Caco-2 (cell line): ENCODE measurements around the gene ITPR1. TPM values are rescaled to one million over a fixed set of nuclear protein-coding genes. Genes with fewer than 3 reads are reported as not detected.

Experiments
- BruUV-seq: library from RNA; stranded (reverse); fragments of 400-500 nt; replicated peaks from 2 replicates; lab custom pipeline; 2021; lab: Mats Ljungman, UMichigan
- CTCF ChIA-PET: fragments of 300-600 bp; sonication (Branson Sonifier 250); formaldehyde crosslinking; loops from one replicate; lab custom pipeline; 2022; ENCODE audit warnings: antibody characterized with exemption; lab: Charles Lee
- POLR2A ChIA-PET: fragments of 300-600 bp; sonication (Branson Sonifier 250); formaldehyde crosslinking; loops from one replicate; lab custom pipeline; 2022; ENCODE audit warnings: antibody characterized with exemption; lab: Charles Lee
- DNase-seq, 2 experiments: peaks; one replicate each; pipeline versions ENCODE4 v3.0.0 to v3.0.0-alpha.2; 2020 to 2022
- H3K27me3 ChIP-seq: replicated peaks from 2 replicates; pipeline ENCODE4 v1.6.0; 2011; ENCODE audit warnings: low read length; ENCODE audit not compliant: control insufficient read depth, insufficient read depth
- H3K36me3 ChIP-seq: 2 replicates; pipeline ENCODE4 v1.5.1; 2011; ENCODE audit warnings: low read length; ENCODE audit not compliant: control insufficient read depth, insufficient read depth
- H3K4me1 ChIP-seq: fragments of 250-450 bp; sonication (Bioruptor Pico); 2 replicates; pipeline ENCODE4 v1.5.1; 2020; ENCODE audit warnings: mild to moderate bottlenecking
- H3K4me3 ChIP-seq: 2 replicates; pipeline ENCODE4 v1.5.1; 2011; ENCODE audit warnings: low read depth, mild to moderate bottlenecking, control low read depth, low read length
- H3K9me3 ChIP-seq: fragments of 250-450 bp; sonication (Bioruptor Pico); 2 replicates; pipeline ENCODE4 v1.5.1; 2020; ENCODE audit warnings: mild to moderate bottlenecking, moderate library complexity
- H3K27ac Mint-ChIP-seq: one replicate; pipeline ENCODE4 v1.8.0; 2022; ENCODE audit warnings: mixed read lengths; ENCODE audit not compliant: unreplicated experiment
- H3K27me3 Mint-ChIP-seq: one replicate; pipeline ENCODE4 v1.8.0; 2022; ENCODE audit warnings: mixed read lengths; ENCODE audit not compliant: insufficient read depth, unreplicated experiment
- H3K36me3 Mint-ChIP-seq: one replicate; pipeline ENCODE4 v1.8.0; 2022; ENCODE audit warnings: mild to moderate bottlenecking, mixed read lengths; ENCODE audit not compliant: insufficient read depth, unreplicated experiment
- H3K4me1 Mint-ChIP-seq: one replicate; pipeline ENCODE4 v1.8.0; 2022; ENCODE audit warnings: low read depth, mixed read lengths; ENCODE audit not compliant: unreplicated experiment
- H3K4me3 Mint-ChIP-seq: one replicate; pipeline ENCODE4 v1.8.0; 2022; ENCODE audit warnings: mild to moderate bottlenecking, moderate library complexity, mixed read lengths; ENCODE audit not compliant: unreplicated experiment
- H3K9me3 Mint-ChIP-seq: one replicate; pipeline ENCODE4 v1.8.0; 2022; ENCODE audit warnings: mixed read lengths; ENCODE audit not compliant: unreplicated experiment
- intact Hi-C: fragments of 100-400 bp; cut with micrococcal nuclease; formaldehyde crosslinking; loops from one replicate; pipeline ENCODE4 v1.10.0; 2022; ENCODE audit not compliant: unreplicated experiment
- total RNA-seq: library from RNA; stranded (reverse); gene quantifications from 2 replicates; pipeline ENCODE4 v1.2.3, GENCODE V29; 2022
- TF ChIP-seq, protein P1 (sequence below), 2 experiments: fragments of 200-600 bp in 1 of 2; IDR thresholded peaks; 1 replicate in 1 of 2; 2 replicates in 1 of 2; pipeline versions ENCODE4 v1.5.1 to v1.8.0; 2011 to 2022; ENCODE audit warnings: antibody characterized with exemption in 1 of 2, control low read depth in 1 of 2, inconsistent platforms in 1 of 2, low read depth in 1 of 2, low read length in 1 of 2, mild to moderate bottlenecking in 1 of 2, moderate library complexity in 1 of 2; ENCODE audit not compliant: insufficient read depth in 1 of 2, severe bottlenecking in 1 of 2, unreplicated experiment in 1 of 2

ITPR1 gene
- total RNA-seq, 1 experiment from 2014 or later, result 10.4 TPM

DNA sequence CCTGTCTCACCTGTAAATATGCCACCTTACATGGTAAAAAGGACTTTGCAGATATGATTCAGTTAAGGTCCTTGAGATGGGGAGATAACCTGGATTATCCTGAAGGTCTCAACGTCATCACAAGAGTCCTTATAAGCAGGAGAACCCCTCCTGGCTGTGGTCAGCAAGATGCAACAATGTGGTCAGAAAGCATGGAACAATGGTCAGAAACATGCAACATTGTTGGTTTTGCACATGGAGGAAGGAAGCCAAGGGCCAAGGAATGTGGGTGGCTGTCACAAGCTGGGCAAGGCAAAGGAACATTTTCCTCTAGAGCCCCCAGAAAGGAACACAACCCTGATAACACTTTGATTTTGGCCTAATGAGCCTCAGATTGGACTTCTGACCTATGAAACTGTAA, 16.7 kb upstream of the ITPR1 start:
- Mint-ChIP-seq H3K4me3 (no peak overlapping the region), H3K27me3 (peaks cover 18% of the 10 kb centered on the region), H3K27ac (no peak overlapping the region), H3K9me3 (no peaks in the 10 kb centered on the region), H3K36me3 (no peaks in the 10 kb centered on the region), H3K4me1 (no peaks in the 10 kb centered on the region)
- no TSS peak for BruUV-seq
- no peak for DNase-seq
- H3K27me3 ChIP-seq, result no peaks in the 10 kb centered on the region
- no peaks in the 10 kb centered on the region for H3K9me3 ChIP-seq
- ChIA-PET CTCF (no interaction called here), POLR2A (no interaction called here)
- no peak overlapping the region for H3K4me3 ChIP-seq
- no peaks in the 10 kb centered on the region for H3K36me3 ChIP-seq
- intact Hi-C loops, result no loop called here
- TF ChIP-seq, protein P1, sequence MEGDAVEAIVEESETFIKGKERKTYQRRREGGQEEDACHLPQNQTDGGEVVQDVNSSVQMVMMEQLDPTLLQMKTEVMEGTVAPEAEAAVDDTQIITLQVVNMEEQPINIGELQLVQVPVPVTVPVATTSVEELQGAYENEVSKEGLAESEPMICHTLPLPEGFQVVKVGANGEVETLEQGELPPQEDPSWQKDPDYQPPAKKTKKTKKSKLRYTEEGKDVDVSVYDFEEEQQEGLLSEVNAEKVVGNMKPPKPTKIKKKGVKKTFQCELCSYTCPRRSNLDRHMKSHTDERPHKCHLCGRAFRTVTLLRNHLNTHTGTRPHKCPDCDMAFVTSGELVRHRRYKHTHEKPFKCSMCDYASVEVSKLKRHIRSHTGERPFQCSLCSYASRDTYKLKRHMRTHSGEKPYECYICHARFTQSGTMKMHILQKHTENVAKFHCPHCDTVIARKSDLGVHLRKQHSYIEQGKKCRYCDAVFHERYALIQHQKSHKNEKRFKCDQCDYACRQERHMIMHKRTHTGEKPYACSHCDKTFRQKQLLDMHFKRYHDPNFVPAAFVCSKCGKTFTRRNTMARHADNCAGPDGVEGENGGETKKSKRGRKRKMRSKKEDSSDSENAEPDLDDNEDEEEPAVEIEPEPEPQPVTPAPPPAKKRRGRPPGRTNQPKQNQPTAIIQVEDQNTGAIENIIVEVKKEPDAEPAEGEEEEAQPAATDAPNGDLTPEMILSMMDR (IDR thresholded peaks at IDR 0.05; ENCODE audit: insufficient read depth in 1 of 2, low read depth in 1 of 2, low read length in 1 of 2, severe bottlenecking in 1 of 2, unreplicated experiment in 1 of 2), result no peak
- H3K4me1 ChIP-seq, result no peaks in the 10 kb centered on the region

- CTCF ChIA-PET, result no interaction called here
- no peak overlapping the region for H3K4me3 ChIP-seq
- H3K27ac Mint-ChIP-seq, result no peak overlapping the region
- POLR2A ChIA-PET, result no interaction called here
- peaks cover 9% of the 10 kb centered on the region for H3K27me3 Mint-ChIP-seq
- no peaks in the 10 kb centered on the region for H3K9me3 Mint-ChIP-seq
- H3K9me3 ChIP-seq, result no peaks in the 10 kb centered on the region
- DNase-seq, result no peak
- intact Hi-C loops, result no loop called here
- no peaks in the 10 kb centered on the region for H3K4me1 ChIP-seq
- TF ChIP-seq, protein P1 (IDR thresholded peaks at IDR 0.05; ENCODE audit: insufficient read depth in 1 of 2, low read depth in 1 of 2, low read length in 1 of 2, severe bottlenecking in 1 of 2, unreplicated experiment in 1 of 2), result no peak
- BruUV-seq, result no TSS peak
- H3K4me3 Mint-ChIP-seq, result no peak overlapping the region
- H3K4me1 Mint-ChIP-seq, result no peaks in the 10 kb centered on the region
- no peaks in the 10 kb centered on the region for H3K36me3 Mint-ChIP-seq
- H3K36me3 ChIP-seq, result no peaks in the 10 kb centered on the region
- H3K27me3 ChIP-seq, result no peaks in the 10 kb centered on the region
Measured at GRCh38 chr3:4478261-4478660, 14.9 kb upstream of the ITPR1 start.

DNA sequence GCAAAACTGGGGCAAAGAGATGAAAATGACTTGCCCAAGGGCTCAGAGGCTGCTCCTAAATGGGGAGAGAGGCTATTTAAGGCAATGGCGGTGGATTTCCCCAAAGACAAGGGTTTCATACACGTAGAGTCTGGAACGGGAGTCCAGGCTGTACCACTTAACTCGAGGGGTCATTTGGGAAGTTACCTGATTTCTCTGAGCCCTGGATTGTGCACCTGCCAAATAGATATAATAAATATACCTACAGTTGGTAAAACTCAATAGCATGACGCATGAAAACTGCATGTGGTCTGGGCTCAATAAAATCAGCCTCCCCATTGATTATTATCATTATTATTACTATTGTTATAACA, 1.3 kb upstream of the ITPR1 start:
- H3K9me3 ChIP-seq, result no peaks in the 10 kb centered on the region
- H3K27me3 Mint-ChIP-seq, result no peaks in the 10 kb centered on the region
- no peaks in the 10 kb centered on the region for H3K4me1 Mint-ChIP-seq
- CTCF ChIA-PET, result no interaction called here
- H3K4me3 ChIP-seq, result peak overlapping the region; percentile 67
- H3K27me3 ChIP-seq, result no peaks in the 10 kb centered on the region; the same call in 1 of the 2 replicates
- intact Hi-C loops, result loop anchor here (2.0 to 5.0 kb wide), 4 partner anchors 79 to 630 kb away; partner anchors contain the start of gene ARL8B
- peak overlapping the region; percentile 80 for H3K4me3 Mint-ChIP-seq
- TF ChIP-seq, protein P1 (IDR thresholded peaks at IDR 0.05; ENCODE audit: insufficient read depth in 1 of 2, low read depth in 1 of 2, low read length in 1 of 2, severe bottlenecking in 1 of 2, unreplicated experiment in 1 of 2), result no peak
- POLR2A ChIA-PET, result interaction anchor here (0.7 to 2.0 kb wide), 3 partner anchors 10 to 381 kb away, joined by 3 to 28 read pairs (median 4); partner anchors contain the start of gene SUMF1
- peaks cover 8% of the 10 kb centered on the region for H3K36me3 Mint-ChIP-seq
- no peaks in the 10 kb centered on the region for H3K36me3 ChIP-seq
- no peaks in the 10 kb centered on the region for H3K9me3 Mint-ChIP-seq
- no peak for DNase-seq
- no TSS peak for BruUV-seq
- H3K4me1 ChIP-seq, result peaks cover 4% of the 10 kb centered on the region; the same call in 1 of the 2 replicates
- no peak overlapping the region for H3K27ac Mint-ChIP-seq
